GM21447 (cell line): Measurements from ENCODE around the gene NDST4.

Source experiments
- ATAC-seq: cut with Tn5 transposase; IDR thresholded peaks from one replicate; pipeline ENCODE4 v1.9.1; 2021; ENCODE audit not compliant: unreplicated experiment

NDST4 gene

DNA sequence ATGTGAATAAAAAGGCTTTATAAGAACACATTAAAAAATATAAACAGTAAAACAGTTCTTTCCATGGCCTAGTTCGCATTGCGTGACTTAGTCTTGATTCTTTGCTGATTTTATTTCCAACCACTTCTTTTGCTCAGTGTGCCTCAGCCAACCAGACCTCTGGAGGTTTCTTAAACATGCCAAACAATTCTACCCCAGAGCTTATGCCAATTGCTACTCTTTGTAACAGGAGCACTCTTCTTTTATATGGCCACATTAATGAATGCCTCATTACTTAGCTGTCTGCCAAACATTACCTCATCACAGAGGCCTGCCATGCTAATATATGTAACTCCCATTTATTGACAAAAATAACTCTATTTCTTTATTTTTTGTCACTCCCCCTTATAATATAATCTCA is 202.3 kb downstream of the NDST4 start:
- no peak for ATAC-seq

DNA sequence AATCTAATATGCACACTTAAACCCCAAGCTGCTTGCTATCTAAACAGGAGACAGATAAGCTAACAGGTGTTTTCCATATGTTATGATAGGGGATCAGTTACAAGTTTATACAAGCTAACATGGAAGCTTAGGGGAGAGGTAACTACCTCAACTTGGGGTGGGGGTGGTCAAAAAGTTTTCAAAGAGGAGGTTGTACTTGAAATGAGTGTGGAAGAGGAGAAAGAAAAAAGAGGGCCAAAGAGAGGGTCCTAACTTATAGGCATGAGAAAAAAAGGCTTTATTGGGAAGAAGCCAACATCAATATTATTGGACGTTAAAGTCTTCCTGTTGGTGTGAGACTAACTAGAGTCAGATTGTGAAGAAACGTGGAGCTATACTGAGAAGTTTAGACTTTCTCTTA is 205.9 kb downstream of the NDST4 start:
- ATAC-seq: no peak

DNA sequence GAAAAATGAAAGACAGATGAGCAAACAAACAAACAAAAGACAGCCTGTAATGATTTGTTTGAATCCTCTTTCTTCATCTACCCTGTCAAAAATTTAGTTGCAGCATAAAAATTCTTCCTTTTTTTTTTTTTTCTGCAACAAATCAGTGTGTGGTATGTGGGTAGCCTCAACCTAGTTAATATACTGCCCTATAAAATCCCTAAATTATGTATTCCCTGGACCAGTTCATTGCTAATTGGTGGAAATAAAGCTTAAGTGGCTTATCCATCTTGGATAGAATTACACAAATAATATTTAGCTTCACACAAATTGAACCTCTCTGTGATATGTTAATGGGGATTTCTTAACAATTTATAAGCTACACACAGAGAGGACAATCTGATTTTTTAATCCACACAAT is 208.4 kb downstream of the NDST4 start:
- ATAC-seq: no peak

DNA sequence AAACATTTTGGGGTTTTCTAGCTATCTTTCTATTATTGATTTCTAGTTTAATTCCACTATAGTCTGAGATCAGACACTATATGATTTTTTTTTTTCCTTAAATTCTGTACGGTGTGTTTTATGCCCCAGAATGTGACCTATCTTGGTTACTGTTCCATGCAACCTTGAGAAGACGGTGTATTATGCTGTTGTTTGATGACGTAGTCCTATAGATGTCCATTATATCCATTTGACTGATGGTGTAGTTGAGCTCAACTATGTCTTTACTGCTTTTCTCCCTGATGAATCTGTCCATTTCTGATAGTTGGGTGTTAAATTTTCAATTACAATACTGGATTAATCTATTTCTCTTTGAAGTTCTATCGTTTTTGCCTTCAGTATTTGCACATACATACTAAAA is 212.5 kb downstream of the NDST4 start:
- no peak for ATAC-seq

DNA sequence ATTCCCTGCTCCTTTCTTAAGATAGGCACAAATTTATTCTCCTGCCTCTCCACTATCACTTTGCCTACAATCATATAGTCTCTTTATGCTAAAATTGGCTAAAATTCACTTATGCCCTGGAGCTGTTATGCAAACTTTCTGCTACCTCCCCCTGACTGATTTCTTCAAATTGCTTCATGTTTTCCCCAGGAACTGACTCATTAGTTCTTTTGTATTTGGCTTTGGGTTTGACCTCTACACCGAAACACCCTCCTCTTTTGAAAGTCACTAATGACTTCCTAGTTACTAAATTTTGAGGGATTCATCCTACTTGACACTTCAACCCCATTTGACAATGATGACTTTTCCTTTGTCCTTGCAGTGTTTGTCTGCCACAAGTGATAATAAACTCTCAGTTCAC is 222.6 kb downstream of the NDST4 start:
- no peak for ATAC-seq

DNA sequence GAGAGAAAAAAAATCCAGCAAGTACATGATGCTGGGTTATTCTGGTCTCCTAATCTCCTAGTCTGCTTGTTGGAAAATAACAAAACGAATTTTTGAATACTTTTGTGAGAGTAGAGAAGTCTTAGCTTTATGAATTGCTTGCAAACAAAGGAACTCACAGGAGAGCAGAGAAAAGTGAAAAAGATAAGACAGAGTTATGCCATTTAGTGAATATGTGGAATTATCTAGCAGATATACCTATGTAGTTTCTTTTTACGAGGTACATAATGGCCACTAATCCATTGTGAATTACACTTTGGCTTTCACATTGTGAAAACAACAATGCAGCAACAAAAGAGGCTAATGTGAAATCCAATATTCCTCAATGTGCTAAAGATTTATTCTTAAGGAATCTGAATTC is 226.7 kb downstream of the NDST4 start:
- no peak for ATAC-seq

DNA sequence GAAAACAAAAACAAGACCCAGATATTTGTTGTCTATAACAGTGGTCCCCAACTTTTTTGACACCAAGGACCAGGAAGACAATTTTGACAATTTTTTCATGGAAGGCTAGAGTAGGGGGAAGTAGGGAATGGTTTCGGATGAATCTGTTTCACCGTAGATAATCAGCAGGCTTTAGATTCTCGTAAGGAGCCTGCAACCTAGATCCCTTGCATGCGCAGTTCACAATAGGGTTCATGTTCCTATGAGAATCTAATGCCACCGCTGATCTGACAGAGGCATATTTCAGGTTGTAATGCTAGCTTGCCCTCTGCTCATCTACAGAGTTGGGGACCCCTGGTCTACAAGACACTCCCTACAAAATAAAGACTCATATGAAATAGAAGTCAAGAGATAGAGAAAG is 229.8 kb downstream of the NDST4 start:
- no peak for ATAC-seq

DNA sequence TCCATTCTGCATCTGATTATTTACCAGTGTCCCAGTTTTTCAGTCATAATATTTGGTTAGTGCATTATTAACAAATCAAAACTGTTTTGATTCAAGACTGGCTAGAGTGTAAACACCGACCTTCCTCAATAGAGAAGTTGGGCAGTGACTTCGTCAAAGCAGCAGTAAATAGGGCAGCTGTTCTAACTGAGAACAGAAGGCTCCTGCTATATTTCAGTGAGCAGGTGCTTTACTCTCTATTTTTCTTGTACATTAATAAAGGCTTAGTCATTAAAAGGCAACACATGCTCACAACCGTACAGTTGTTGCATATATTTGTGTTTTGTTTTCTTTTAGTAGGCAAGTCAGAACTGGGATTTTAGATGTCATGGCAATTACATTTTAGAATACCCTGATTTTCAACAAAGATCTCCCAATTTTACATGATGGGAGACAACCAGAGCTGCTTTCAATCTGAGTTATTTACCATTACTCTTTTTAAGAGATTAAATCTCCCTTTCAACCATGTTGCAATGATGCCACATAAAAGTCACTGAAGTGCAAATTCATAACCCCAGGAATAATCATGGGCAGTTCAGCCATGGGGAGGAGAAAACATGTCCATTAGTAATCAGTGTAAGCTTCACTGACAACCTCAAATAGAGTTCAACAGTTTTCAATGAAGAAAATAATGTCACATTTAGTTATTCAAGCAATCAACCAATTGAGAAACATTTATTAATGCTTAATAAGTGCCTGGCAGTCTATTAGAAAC is 233.3 kb downstream of the NDST4 start:
- ATAC-seq: no peak

DNA sequence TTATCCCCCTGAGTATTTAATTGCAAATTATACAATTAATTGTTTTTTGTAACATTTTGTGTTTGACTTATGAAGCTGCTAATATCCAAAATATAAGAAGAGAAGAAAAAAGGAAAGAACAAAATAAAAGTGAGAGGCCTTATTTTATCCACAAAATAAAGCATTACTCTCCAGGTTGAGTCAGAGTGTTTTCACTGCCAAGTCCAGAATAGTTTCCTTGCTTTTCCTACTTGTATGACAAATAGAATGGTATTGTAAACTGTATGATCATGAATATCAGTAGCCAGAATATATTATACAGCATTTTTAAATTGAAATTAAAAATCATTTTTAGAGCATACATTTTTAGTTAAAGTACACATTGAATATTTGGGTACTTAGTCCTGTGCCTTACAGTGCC is 237.8 kb downstream of the NDST4 start:
- no peak for ATAC-seq

DNA sequence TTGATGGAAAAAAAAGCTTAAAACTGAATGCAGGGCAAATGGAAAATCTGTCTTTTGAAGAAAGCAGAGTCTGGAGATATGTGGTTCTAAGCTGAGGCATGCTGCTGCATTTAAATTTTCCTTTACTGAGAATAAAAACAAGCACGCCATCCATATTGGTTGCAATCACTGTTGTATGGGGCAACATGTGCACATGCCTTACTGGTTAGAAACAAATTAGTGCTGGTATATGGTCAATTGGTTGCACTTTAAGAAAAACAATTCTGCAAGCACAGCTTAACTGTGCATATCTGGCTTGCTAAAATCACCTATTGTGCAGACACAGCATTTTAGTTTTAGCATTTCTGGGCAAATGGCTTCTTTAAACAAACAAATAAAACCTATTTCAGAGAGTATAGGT is 239.1 kb downstream of the NDST4 start:
- no peak for ATAC-seq

DNA sequence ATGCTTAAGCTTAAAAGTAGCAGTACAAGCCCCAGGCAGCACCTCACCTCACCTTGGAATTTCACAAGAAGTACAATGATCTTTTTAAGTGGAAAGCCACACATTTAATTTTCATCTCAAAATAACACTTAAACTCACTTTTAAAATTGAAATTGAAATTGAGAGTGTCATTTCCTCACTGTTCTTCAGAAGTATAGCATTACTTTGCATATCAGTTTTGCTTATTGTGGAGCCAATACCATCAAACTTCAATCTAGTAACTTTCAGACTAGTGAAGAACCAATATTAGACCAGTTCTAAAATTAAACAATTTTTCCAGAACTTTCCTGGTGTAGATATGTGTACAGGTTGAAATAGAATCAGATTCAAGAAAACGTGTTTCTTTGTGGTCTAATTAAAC is 242.4 kb downstream of the NDST4 start:
- no peak for ATAC-seq

DNA sequence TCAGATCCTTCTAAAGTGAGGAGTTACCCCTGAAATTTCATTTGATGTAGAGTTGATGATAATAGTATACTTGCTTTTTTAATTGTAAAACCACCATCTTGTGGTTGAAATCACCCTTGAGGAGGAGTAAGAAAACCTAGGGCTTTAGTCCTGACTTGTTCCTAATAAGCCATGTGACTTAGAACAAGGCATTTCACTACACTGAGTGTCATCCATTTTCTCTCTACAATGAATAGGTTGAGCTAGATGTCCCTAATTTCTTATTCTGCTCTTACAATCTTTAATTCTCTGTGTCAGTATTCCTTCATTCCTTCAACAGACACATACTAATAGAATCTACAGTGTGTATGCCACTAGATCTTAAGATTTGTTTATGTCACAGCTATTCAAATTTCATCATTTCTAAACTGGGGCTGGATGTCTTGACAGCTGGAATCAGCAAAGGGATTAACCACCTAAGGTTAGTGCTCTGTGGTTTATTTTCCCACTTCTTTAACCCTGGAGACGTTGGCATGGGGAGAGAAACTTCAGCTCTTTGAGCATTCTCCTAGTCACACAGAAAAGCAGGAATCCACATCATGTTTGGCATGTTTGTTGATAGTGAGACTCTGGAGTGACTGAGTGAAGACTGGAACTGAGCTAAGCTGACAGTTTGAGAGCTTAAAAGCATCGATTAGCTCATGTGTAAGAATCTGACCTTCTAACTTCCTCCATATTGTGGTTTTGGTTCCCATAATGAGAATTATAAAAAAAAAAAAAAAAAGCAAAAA is 246.3 kb downstream of the NDST4 start:
- ATAC-seq: no peak

DNA sequence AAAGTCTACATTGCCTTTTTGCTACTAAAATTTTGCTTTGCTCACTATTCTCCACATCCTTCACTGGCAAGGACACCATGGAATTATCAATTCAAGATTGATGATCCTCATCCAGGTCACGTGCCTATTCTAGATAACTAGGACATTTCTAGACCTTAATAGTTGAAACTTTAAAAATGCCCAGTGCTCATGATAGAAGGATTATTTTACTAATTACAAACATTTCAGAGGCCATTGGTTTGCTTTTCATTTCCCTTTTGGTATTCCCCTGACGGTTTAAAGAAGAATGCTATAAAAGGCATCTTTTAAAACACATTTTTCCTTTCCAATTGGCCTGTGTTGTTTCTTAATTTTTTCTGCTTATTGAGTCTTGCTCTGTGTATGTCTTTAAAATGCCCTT is 249.4 kb downstream of the NDST4 start:
- ATAC-seq: no peak

DNA sequence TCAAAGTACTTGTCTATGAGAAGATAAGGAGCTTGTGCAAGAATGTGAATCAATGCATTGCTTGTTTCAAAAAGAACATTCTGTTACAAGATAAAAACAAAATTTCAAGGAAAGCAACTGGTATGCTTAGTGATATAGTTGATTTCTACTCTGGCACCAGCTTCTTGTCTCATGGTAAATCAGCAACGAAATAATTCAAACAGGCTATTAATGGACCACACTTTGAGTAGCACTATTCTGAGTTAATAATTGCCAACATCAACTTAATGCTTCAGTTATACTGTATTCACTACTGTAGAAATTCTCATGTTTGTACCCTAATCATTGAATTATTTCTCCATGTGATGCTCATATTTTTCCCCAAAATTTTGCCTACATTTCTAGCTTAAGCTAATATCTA is 252.6 kb downstream of the NDST4 start:
- ATAC-seq: no peak

DNA sequence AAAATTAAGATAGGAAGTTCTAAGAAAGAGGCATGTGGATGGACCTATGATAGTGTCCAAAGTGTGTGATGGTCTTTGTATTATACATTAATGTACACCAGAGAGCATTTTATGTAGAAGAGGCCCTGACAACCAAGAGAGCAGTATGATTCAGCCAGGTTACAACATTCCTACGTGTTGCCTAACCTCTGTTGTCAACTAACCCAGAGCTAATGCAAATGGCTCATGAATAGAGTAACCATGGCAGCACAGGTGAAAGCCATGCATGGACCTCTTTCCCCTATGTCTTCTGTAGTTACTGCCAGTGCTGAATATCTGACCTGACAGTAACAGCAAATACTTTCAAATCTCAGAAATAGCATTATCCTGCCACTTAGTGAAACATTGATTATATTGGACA is 255.6 kb downstream of the NDST4 start:
- ATAC-seq: no peak

DNA sequence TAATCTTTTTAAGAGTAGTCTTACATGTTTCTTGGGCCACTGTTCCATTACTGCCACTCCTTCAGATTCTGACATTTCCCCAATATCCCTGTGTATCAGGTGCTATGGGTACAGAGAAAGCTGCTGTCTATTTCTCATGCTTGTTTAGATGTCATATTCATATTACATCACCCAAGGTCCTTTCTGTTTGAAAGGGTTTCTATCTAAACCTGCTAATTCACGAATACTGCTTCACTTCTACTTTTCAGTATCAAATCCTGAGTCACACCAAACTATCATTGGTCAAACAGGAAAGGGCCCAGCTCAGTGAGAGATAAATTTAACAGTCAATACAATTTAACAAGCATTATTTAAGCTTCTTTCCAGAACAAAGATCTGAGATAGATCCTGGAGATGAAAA is 273.4 kb downstream of the NDST4 start:
- ATAC-seq: no peak

DNA sequence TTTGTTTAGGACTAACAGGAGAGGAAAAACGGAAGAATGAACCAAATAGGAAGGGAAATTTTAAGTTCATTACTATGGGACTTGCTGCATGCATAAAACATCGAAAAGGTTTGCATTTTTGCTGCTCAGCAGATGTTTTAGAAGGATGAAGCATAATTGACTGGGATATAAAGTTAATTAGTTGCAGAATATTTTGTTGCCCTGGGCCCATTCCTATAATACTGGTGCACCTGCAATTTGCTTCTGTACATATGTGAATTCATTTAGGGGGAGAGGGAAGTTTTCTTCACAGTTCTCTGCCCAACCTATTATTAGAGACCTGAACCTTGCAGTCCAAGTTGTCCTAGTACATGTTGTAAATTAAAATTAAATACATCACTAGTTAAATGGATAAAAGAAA is 282.8 kb downstream of the NDST4 start:
- no peak for ATAC-seq

DNA sequence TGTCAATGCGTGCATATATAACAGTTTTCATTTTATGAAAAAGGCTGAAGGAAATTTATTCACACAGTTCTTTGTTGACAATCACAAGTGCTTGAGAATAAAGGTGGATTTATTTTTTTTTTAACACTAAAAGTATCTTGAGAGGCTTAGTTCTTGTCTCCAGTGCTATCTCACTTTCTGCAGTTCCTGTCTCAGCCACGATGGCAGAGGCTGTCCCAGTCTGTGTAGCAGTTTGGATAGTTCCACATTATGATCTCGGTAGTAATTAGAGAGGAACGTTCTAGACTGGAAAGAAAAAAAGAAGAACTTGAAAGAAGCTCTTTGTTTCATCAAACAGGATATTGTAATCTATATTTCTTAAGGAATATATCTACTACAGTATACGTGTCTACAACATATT is 285.8 kb downstream of the NDST4 start:
- no peak for ATAC-seq

DNA sequence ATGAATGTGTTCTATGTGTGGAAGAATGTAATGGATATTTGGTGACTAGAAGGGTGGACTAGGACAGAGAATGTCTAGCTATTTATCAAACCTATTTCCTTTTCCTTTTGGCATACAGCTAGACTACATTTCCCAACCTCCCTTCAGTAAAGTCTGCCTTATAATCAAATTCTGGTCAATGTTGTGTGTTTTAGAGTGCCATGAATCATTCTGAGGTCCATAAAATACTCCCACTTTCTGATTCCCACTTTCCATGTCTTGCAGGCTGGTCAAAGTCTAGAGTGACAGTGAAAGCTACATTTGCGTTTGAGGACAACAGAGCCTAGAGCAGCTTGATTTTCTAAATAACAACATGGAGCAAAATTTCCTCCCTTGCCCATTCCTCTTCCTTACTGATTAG is 297.7 kb downstream of the NDST4 start:
- no peak for ATAC-seq

DNA sequence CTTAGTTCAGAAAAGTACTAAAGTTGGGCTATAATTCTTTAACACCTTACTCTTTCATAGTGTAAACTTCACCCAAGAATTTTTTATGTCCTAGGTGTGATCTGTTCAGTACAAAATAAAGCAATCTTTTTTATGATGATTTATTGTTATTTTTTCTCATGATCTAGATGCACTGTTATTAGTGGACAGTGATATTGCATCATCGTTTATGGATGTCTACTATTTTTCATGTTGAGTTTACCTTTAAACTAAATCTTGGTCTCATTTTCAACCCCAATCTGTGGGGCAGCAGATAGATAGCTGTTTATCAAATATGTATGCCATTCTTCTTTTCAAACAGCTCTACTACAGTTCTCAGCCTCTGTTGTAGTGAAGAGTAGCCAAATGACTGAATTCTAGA is 299.5 kb downstream of the NDST4 start:
- ATAC-seq: no peak

DNA sequence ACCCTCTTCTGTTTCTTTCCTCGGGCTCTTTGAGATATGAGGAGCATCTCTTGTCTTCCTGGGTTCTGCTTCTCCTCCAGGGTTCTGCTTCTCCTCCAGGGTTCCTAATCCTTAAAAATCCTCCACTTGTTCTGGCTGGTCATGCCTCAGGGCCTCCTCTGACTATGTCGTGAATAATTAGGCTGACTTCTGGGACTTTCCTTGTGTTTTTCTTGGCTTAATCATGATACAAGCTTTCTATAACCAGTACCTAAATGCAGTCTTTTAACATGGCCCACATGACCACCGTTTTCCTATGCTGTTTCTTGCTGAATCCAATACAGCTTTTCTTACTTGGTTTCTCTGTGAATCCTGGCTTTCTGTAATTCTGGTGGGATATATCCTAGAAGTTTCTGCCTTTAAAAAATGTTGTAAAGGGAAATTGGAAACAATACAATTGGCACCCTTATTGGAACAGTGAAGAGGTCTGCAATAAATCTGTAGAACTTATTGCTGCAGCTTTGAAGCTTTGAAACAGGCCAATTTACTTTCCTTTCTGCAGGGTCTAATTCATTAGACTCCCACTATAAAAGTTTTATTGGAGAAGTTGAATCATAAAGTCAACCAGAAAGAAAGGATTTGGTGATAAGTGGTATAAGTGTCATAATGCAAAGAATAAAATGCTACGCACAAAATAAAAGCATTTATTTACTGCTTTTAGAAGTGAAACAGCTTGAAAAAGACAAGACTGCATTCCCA is 301.7 kb downstream of the NDST4 start:
- no peak for ATAC-seq

DNA sequence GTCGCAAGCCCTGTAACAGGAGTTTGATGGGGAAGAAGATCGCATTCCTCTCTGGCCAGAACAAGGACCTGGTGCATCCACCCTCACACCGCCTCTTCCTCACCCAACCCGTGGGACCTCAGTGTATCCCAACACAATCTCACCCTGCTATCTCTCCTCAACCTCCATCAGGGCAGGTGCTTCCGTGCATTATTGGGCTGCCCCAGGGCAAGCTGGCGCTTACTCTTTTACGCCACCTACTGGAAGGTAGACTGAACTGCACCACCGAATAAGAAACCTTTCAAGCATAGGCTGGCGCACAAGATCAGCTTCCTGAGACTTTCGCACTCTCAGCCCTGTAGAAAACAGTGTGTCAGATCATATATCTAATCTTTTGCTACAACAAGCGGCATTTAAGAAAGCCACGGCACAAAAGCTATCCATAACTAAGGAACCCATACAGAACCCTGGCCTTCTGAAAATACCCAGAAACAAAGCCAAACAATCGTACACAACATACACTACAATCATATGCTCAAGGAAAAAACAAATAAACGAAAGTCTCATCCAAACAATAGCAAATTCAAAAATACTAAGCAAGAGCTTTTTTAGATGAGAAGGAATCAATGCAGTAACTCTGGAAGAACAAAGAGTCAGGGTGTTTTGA is 305.5 kb downstream of the NDST4 start:
- ATAC-seq: peak; percentile 99
